SW480 (cell line): ENCODE results near the gene AP1M1.
"Not testable (repeated sequence)": the region's sequence is repeated elsewhere in the genome, so short reads cannot be mapped to it uniquely, and the experiment has no call there.

Experiments
- DNase-seq: peaks from one replicate; pipeline ENCODE4 v3.0.0-alpha.2; 2016; ENCODE audit warnings: low spot score

Gene AP1M1

GRCh38 chr19:16262618-16263017 is 64.9 kb downstream of the AP1M1 start:
- no peak for DNase-seq

DNA sequence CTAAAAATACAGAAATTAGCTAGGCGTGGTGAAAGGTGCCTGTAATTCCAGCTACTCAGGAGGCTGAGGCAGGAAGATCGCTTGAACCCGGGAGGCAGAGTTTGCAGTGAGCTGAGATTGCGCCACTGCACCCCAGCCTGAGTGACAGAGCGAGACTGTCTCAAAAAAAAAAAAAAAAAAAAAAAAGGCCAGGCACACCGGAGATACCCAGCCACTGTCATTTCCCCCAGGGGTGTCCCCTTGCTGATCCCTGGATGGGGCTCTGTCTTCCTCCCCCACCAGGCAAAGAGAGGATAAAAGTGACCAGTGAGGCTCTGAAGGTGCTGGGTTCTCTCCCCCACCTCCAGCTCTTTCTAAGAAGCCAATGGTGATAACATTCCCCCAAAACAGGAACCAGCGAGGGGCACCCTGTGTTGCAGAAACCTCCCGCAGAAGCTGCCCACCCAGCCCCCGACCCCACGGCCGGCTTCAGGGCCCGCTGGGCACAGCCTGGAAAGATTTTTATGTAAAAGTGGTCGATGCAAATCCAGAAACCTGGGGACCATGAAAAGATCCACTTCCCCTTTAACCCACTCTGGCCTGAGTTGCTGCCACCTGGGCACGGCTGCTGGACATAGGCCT is 65.5 kb downstream of the AP1M1 start:
- DNase-seq = no peak

DNA sequence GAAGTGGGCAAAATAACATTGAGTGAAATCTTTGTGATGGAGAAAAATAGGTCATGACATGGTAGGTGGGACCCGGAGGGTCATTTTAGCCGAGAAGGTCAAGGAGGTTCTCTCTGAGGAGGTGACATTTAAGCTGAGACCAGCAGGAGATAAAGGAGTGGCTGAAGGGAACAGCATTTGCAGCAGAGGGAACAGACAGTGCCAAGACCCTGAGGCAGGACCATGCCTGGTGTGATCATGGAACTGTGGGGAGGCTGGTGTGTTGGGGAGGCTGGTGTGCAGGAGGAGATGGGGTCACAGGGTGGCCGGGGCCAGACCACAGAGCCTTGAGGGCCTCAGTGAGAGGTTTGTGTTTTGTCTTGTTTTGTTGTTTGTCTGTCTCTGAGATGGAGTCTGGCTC is 67.5 kb downstream of the AP1M1 start:
- no peak for DNase-seq

DNA sequence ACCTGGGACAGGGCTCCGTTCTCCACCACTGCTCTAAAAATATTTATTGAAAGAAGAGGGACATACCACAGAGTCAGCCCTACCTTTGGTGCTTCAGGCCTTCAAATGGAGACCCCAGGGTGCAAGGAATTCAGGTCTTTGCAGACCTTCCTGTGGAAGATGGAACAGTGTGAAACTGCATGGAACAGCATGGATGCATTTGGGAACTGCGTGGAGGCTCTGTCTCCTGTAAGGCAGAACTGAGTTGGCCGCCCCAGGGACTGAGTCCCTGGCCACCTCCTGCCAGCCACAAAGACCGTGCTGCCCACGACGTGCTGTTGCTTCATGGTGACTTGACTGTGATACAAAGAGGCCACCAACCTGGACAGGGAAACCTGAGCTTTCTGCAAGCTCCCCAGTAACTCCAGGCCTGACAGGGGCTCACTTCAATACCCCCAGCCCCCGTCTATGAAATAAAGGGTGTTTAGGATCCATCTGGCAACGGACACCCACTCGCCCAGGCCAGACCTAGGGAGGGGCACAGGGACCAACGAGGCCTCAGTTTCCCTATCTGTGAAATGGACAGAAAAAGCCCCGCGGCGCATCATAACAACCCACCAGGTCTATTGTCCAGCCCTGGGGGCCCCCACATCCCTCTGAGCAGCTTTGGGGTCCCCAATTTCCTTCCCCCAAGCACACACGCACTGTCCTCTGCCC is 68.3 kb downstream of the AP1M1 start:
- no peak for DNase-seq

DNA sequence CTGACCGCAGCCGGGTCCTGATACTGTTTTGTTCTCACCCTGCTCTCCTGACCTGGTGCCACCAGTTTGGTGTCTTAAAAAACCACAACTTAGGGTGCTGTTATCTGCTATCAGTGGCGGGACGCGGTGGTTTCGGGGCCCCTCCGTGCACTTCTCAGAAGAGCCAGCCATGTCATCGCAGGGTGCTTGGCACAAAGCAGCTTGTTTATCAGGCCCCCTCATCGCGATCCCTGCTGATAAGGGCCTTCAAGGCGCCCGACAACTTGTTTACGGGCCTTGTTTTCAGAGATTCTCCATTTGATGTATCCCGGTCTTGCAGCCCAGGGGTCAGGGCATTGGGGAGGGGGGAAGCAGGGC is 68.9 kb downstream of the AP1M1 start:
- DNase-seq = no peak

GRCh38 chr19:16268676-16269319 is 71.1 kb downstream of the AP1M1 start:
- no peak for DNase-seq

DNA sequence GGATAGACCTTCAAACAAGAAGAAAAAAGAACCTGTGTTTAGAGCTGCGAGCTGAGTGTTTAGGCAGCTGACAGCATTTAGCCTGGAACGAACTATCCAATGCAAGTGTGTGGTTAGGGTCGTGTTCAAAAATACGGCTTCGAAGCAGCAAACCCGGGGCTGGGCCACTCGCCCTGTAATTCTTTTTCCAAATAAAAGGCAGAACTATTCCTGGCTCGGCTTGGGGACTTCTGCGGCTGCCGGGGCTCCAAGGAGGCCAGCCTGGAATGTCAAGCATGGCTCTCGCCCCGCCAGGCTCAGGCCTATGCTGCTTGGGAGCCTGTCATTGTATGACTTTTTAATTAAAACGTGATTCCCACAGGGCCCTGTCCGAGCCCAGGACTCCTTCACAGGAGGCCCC is 75.2 kb downstream of the AP1M1 start:
- DNase-seq = no peak

DNA sequence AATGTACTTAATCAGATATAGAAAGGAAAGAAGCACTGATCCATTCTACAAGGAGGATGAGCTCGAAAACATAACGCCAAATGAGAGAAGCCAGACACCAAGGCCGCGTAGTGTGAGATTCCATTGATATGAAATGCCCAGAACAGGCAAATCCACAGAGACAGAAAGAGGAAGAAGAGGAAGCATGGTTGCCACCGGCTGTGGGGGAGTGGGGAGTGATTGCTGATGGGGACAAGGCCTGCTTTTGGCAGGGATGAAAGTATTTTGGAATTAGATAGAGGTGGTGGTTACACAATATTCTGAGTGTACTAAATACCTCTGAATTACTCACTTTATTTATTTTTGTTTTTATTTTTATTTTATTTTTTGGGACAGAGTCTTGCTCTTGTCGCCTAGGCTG is 76.7 kb downstream of the AP1M1 start:
- no peak for DNase-seq

- no peak for DNase-seq
Measured at GRCh38 chr19:16280306-16280705, 82.6 kb downstream of the AP1M1 start.

GRCh38 chr19:16281743-16282142 is 84.0 kb downstream of the AP1M1 start:
- no peak for DNase-seq

GRCh38 chr19:16283210-16284061 is 85.7 kb downstream of the AP1M1 start:
- DNase-seq = no peak

DNA sequence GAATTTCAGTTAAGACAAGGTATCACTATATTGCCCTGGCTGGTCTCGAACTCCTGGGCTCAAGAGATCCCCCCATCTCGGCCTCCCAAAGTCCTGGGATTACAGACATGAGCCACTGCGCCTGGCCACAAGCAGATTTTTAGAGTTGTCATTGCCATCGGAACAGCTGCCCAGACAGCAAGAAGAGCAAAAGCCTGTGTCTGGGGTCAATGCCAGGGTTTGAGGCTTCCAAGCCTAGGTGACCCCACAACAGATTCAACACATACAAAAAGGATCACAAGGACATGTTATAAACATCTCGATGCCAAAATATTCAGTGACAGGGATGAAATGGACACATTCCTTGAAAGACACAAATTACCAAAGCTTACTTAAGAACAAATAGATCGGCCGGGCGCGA is 86.8 kb downstream of the AP1M1 start:
- DNase-seq = no peak

DNA sequence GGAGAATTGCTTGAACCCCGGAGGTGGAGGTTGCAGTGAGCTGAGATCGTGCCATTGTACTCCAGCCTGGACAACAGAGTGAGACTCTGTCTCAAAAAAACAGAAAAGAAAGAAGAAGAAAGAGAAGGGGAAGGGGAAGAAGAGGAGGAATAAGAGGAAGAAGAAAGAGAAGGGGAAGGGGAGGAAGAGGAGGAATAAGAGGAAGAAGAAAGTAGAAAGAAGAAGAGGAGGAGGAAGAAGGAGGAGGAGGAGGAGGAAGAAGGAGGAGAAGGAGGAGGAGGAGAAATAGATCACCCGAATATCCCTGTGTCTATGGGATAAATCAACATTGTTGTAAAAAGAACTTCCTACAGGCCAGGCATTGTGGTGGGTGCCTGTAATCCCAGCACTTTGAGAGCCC is 87.4 kb downstream of the AP1M1 start:
- not testable (repeated sequence) for DNase-seq

- no peak for DNase-seq
Measured at GRCh38 chr19:16285769-16286498, 88.2 kb downstream of the AP1M1 start.

- no peak for DNase-seq
Measured at GRCh38 chr19:16288544-16288943, 90.8 kb downstream of the AP1M1 start.

DNA sequence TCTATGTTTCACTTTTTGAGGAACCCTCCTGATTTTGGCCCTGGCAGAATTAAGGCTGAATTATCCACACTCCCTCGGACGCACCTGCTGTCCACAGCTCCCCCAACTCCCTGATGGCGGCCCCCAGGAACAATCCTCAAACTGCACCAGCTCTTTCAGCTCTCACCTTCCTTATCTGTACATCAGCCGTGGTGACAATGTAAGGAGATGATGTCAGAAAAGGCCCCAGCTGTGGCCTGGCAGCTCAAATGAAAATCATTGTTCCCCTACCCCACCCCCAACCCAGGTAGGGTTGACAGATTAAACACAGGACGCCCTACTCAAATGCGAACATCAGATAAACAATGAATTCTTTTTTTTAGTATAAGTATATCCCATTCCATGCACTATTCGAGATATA is 91.9 kb downstream of the AP1M1 start:
- no peak for DNase-seq

DNA sequence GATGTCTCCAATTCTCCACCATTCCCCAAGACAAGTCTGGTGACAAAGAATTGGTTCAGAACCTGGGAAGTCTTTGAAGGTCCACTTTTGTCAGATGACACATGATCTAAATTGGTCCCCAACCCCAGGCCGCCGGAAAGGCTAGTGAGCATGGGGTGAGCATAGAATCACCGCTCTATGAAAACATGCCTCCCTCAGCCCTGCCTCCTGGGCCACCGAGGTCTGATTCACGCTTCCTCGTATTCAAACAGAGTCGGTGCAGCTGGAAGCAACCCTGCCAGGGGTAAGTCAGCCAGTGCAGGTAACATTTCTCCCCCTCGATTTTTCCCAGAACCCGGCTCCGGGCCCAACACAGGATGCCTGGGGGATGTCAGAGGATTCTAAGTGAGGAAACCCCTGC is 93.0 kb downstream of the AP1M1 start:
- no peak for DNase-seq

- no peak for DNase-seq
Measured at GRCh38 chr19:16293118-16294091, 95.7 kb downstream of the AP1M1 start.

DNA sequence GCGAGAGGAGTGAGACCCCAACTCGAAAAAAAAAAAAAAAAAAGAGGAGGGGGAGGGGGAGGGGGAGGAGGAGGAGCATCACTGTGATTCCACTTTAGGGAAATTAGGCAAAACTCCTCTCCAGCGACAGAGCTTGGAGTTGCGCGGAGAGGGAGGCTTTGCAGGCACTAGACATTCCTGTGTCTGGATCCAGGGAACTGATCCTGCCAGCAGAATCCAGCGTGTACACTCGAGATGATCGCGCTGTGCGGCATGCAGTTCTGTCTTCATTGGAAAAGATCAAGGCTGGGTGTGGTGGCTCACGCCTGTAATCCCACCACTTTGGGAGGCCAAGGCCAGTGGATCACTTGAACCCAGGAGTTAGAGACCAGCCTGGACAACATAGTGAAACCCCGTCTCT is 97.3 kb downstream of the AP1M1 start:
- no peak for DNase-seq
